SU-DHL-6 (cell line): Measurements from ENCODE around the gene NME9.

Experiments used
- CTCF ChIP-seq: fragments of 200-600 bp; sonication (generic); IDR thresholded peaks from one replicate; pipeline ENCODE4 v1.5.1; 2017; ENCODE audit warnings: antibody characterized with exemption, mild to moderate bottlenecking, low read length, moderate library complexity; ENCODE audit not compliant: insufficient read depth, poor library complexity, severe bottlenecking
- EZH2phosphoT487 ChIP-seq: fragments of 200-600 bp; sonication (generic), shearing (Covaris generic); conservative IDR thresholded peaks from 2 replicates; pipeline ENCODE4 v1.6.1; 2018; ENCODE audit warnings: mild to moderate bottlenecking, antibody characterized with exemption, low read length, moderate library complexity, mixed read lengths

GRCh38 chr3:138340511-138340910 lies 10.9 kb upstream of the NME9 start:
- TF ChIP-seq CTCF (no peak), EZH2phosphoT487 (no peak)
